Right lobe of liver (tissue), 6 donors: Measurements from ENCODE around the gene CGB5. TPM values are rescaled to one million over a fixed set of nuclear protein-coding genes. Genes with fewer than 3 reads are reported as not detected.
A peak's percentile ranks its signal among the peaks of the same experiment; 100 is the strongest.
"Not testable (repeated sequence)": the region's sequence is repeated elsewhere in the genome, so short reads cannot be mapped to it uniquely, and the experiment has no call there.

Experiments used
- ATAC-seq, 4 donors: fragments of 200-7000 bp; cut with Tn5 transposase; one replicate each; pipeline ENCODE4 v1.9.1; 2020; ENCODE audit warnings: mild to moderate bottlenecking in 4 of 4, moderate library complexity in 4 of 4
- DNase-seq, 3 donors: peaks; one replicate each; pipeline ENCODE4 v3.0.0-alpha.2; 2020
- H3K27ac ChIP-seq, 3 donors: fragments of 200-600 bp; one replicate each; pipeline ENCODE4 v1.8.0; 2022
- H3K27me3 ChIP-seq, 2 donors: fragments of 200-600 bp; one replicate each; pipeline ENCODE4 v1.8.0; 2022
- H3K36me3 ChIP-seq, 4 donors: fragments of 200-600 bp; sonication (generic) in 1 of 4; one replicate each; pipeline versions ENCODE4 v1.5.1 to v1.8.0; 2017 to 2022; ENCODE audit warnings: control low read depth in 1 of 4
- H3K4me1 ChIP-seq, 4 donors: fragments of 200-600 bp; sonication (generic) in 1 of 4; one replicate each; pipeline versions ENCODE4 v1.5.1 to v1.8.0; 2017 to 2022; ENCODE audit warnings: control low read depth in 1 of 4
- H3K4me3 ChIP-seq, 3 donors: fragments of 200-600 bp; one replicate each; pipeline ENCODE4 v1.8.0; 2022
- H3K9me3 ChIP-seq, 4 donors: fragments of 200-600 bp; sonication (generic) in 1 of 4; one replicate each; pipeline versions ENCODE4 v1.5.1 to v1.8.0; 2017 to 2022; ENCODE audit warnings: control low read depth in 1 of 4
- CTCF ChIP-seq, 4 donors: fragments of 200-600 bp in 3 of 4; fragments of 450-650 bp in 1 of 4; IDR thresholded peaks; one replicate each; pipeline versions ENCODE4 v1.5.1 to v1.8.0; 2016 to 2022; ENCODE audit warnings: antibody characterized with exemption in 4 of 4, mild to moderate bottlenecking in 2 of 4
- POLR2A ChIP-seq: fragments of 450-650 bp; IDR thresholded peaks from one replicate; pipeline ENCODE4 v1.6.1; 2017; ENCODE audit warnings: antibody characterized with exemption, mild to moderate bottlenecking
- WGBS: methylation state at CpG from one replicate; pipeline ENCODE4 v1.1.6; 2018; ENCODE audit warnings: low coverage, low lambda C conversion rate; ENCODE audit not compliant: insufficient coverage; ENCODE audit errors: missing lambda C conversion rate; 5-methylcytosine and 5-hydroxymethylcytosine counted together
- intact Hi-C, 2 donors: fragments of 100-400 bp; cut with DNase I; formaldehyde crosslinking; loops; one replicate each; pipeline versions ENCODE4 v1.11.2 to v1.14.1; 2022
- long read RNA-seq: library from polyadenylated mRNA; unstranded; transcript quantifications from one replicate; pipeline ENCODE4 v2.0.0, GENCODE V29; 2019
- total RNA-seq, 6 experiments: library from RNA; depleted of rRNA in 2 of 6; stranded (reverse); fragments of >200 nt in 2 of 6; fragmentation: NEBNext Ultra II Directional in 3 of 6; extraction: Animal tissue kit (Norgen Biotek cat#: 25700) in 3 of 6; gene quantifications; one replicate each; pipeline versions ENCODE4 v1.1.0 to v1.2.4, GENCODE V29; 2016 to 2023
- donor health status: DM: no; HTN: yes; CAD: no.
- donor health status: DM: no; HTN: no; CAD: no.
- donor health status: DM: no; HTN: no; CAD: no.
- donor health status: DM: no; HTN: yes; CAD: no.
- donor health status: DM: no; HTN: yes; CAD: no.

The CGB5 gene
- not detected for total RNA-seq
- long read RNA-seq, result 0 reads

DNA sequence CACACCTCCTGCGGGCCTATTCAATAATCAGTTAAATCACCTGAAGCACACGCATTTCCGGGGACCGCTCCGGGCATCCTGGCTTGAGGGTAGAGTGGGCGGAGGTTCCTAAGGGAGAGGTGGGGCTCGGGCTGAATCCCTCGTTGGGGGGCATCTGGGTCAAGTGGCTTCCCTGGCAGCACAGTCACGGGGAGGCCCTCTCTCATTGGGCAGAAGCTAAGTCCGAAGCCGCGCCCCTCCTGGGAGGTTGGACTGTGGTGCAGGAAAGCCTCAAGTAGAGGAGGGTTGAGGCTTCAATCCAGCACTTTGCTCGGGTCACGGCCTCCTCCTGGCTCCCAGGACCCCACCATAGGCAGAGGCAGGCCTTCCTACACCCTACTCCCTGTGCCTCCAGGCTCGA is at the start of gene CGB5:
Gene CGB5 (plus strand): TSS at position 301 of the 400 bp plus-strand sequence. CDS start 362 bp downstream, outside the sequence.
- H3K36me3 ChIP-seq, H3K9me3 ChIP-seq, H3K27ac ChIP-seq, ATAC-seq, H3K4me3 ChIP-seq, H3K27me3 ChIP-seq, H3K4me1 ChIP-seq, DNase-seq, intact Hi-C loops: not testable (repeated sequence)
- 67% methylated on average over 2 of the region's 15 CpGs for WGBS

- DNase-seq (no peak), ATAC-seq (no peak)
- no peaks in the 10 kb centered on the region for H3K9me3 ChIP-seq
- intact Hi-C loops, result no loop called here
- H3K27ac ChIP-seq, result peak overlapping the region; percentile 94 to 99 (median 97)
- TF ChIP-seq POLR2A (no peak), CTCF (IDR thresholded peaks at IDR 0.05) (no peak)
- no peaks in the 10 kb centered on the region for H3K36me3 ChIP-seq
- peaks cover 0 to 18% (median 11%) of the 10 kb centered on the region in 4 donors for H3K4me1 ChIP-seq
- 2% methylated on average over 5 of the region's 13 CpGs for WGBS
- H3K4me3 ChIP-seq, result peak overlapping the region; percentile 85 to 89 (median 87)
- H3K27me3 ChIP-seq, result no peaks in the 10 kb centered on the region
Observed at GRCh38 chr19:48994035-48994386, 49.6 kb upstream of the CGB5 start.

GRCh38 chr19:48997972-48998371 is 45.7 kb upstream of the CGB5 start:
- TF ChIP-seq CTCF (IDR thresholded peaks at IDR 0.05) (peak in 3 of 4 donors; percentile 32 to 52 (median 36)), POLR2A (no peak)
- no peak for ATAC-seq
- H3K4me1 ChIP-seq, result peaks cover 0 to 9% (median 6%) of the 10 kb centered on the region in 4 donors
- intact Hi-C loops, result no loop called here
- peaks cover 0 to 6% (median 0%) of the 10 kb centered on the region in 4 donors for H3K36me3 ChIP-seq
- H3K4me3 ChIP-seq, result no peak overlapping the region
- no peaks in the 10 kb centered on the region for H3K9me3 ChIP-seq
- peak in 1 of 3 donors; percentile 52 for DNase-seq
- H3K27me3 ChIP-seq, result no peaks in the 10 kb centered on the region
- H3K27ac ChIP-seq, result no peak overlapping the region
- WGBS, result no CpG with 5 or more reads among the region's 5 CpGs

DNA sequence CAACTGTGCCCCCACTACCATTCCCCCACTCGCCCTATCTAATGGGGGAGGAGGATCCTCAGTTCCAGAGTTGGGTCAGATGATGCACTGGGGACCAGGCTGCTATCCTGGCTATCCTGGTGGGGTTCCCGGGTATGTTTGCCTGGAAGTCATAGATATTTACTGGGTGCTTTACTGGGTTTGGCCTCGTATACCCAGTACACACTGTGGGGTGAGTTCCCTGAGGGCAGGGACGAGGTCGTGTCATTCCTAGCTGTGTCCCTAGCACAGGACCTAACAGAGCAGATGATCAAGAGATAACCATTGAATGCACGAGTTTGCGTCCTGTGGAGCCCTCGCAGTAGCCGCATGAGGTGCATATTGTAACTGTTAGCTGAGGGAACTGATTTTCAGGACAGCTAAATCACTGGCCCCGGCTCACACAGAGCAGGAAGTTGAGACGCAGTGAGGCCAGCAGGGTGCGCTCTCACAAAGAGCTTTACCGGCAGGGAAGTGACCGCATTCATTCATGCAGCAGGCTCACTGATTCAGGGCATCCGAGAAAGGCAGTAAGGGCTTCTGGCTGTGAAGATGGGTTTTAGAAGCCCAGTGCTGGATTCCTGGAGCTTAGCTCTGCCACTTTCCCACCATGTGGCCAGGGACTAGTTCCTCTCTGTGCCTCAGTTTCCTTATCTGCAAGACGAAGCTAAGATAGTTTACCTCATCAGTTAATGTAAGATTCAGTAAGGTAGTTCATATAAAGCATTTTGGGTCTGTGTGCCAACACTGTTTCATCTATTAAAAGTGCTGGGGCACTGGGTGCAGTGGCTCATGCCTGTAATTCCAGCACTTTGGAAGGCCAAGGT is 43.9 kb upstream of the CGB5 start:
- ATAC-seq (peak; percentile 52 to 73 (median 58)), DNase-seq (peak in 1 of 3 donors; percentile 51)

More for the DNA sequence above, 43.9 kb upstream of the CGB5 start:
- no peaks in the 10 kb centered on the region for H3K27me3 ChIP-seq
- no peak overlapping the region for H3K4me3 ChIP-seq
- H3K36me3 ChIP-seq, result peaks cover 0 to 22% (median 5%) of the 10 kb centered on the region in 4 donors
- intact Hi-C loops, result no loop called here
- TF ChIP-seq CTCF (IDR thresholded peaks at IDR 0.05), result peak; percentile 34 to 58 (median 50)
- no peak for TF ChIP-seq POLR2A
- no peak overlapping the region for H3K27ac ChIP-seq
- H3K4me1 ChIP-seq, result peaks cover 0 to 2% (median under 1%) of the 10 kb centered on the region in 4 donors
- whole genome bisulfite sequencing, result 16% methylated on average over 5 of the region's 16 CpGs
- H3K9me3 ChIP-seq, result no peaks in the 10 kb centered on the region
